B cell (primary cell): ENCODE data around the gene KCNJ1. TPM values are rescaled to one million over a fixed set of nuclear protein-coding genes. Genes with fewer than 3 reads are reported as not detected.

ENCODE experiments used
- ATAC-seq: fragments of 200-7000 bp; cut with Tn5 transposase; one replicate; pipeline ENCODE4 v1.10.0; 2021; ENCODE audit warnings: low read depth, mild to moderate bottlenecking, moderate number of reproducible peaks, moderate library complexity
- CTCF ChIA-PET: fragments of 350-600 bp; sonication (Branson Sonifier 250); formaldehyde crosslinking; loops from one replicate; lab custom pipeline; 2021; ENCODE audit warnings: antibody characterized with exemption, inconsistent platforms; lab: Charles Lee
- POLR2A ChIA-PET: fragments of 350-600 bp; sonication (Branson Sonifier 250); formaldehyde crosslinking; loops from one replicate; lab custom pipeline; 2021; ENCODE audit warnings: antibody characterized with exemption; lab: Charles Lee
- DNase-seq: peaks from one replicate; pipeline ENCODE4 v3.0.0; 2013
- H2AFZ ChIP-seq: 2 replicates; pipeline ENCODE4 v1.6.1; 2012; ENCODE audit warnings: mild to moderate bottlenecking, low read depth, low read length; ENCODE audit not compliant: insufficient read depth, poor library complexity, severe bottlenecking
- H3K27ac ChIP-seq, 2 donors: 1 replicate in 1 of 2; 2 replicates in 1 of 2; pipeline ENCODE4 v1.5.1; 2012 to 2013; ENCODE audit warnings: low read length in 2 of 2, mild to moderate bottlenecking in 2 of 2, moderate library complexity in 1 of 2
- H3K27me3 ChIP-seq, 4 experiments: fragments of 200-600 bp in 1 of 4; sonication (generic) in 1 of 4; replicated peaks in 1 of 4; 1 replicate in 2 of 4; 2 replicates in 2 of 4; pipeline versions ENCODE4 v1.6.1 to v1.7.0; 2013 to 2016; ENCODE audit warnings: low read length in 3 of 4, mild to moderate bottlenecking in 2 of 4, mixed read lengths in 1 of 4, moderate library complexity in 1 of 4; ENCODE audit not compliant: insufficient read depth in 4 of 4, control insufficient read depth in 3 of 4; ENCODE audit errors: control extremely low read depth in 1 of 4
- H3K36me3 ChIP-seq, 2 experiments: replicated peaks in 1 of 2; 1 replicate in 1 of 2; 2 replicates in 1 of 2; pipeline versions ENCODE4 v1.6.1 to v1.7.1; 2013; ENCODE audit warnings: low read length in 1 of 2; ENCODE audit not compliant: insufficient read depth in 2 of 2, control insufficient read depth in 1 of 2; ENCODE audit errors: control extremely low read depth in 1 of 2, extremely low read depth in 1 of 2
- H3K4me1 ChIP-seq, 2 donors: fragments of 200-600 bp in 1 of 2; sonication (generic) in 1 of 2; 1 replicate in 1 of 2; 2 replicates in 1 of 2; pipeline versions ENCODE4 v1.5.1 to v1.6.1; 2013 to 2017; ENCODE audit warnings: low read length in 2 of 2; ENCODE audit not compliant: control insufficient read depth in 2 of 2, insufficient read depth in 2 of 2
- H3K4me2 ChIP-seq: replicated peaks from 2 replicates; pipeline ENCODE3; 2012; ENCODE audit warnings: mild to moderate bottlenecking, low read depth, low read length; ENCODE audit not compliant: poor library complexity, severe bottlenecking
- H3K4me3 ChIP-seq, 5 experiments: fragments of 200-600 bp in 1 of 5; sonication (generic) in 1 of 5; 1 replicate in 3 of 5; 2 replicates in 2 of 5; pipeline versions ENCODE4 v1.5.1 to v1.7.0; 2011 to 2016; ENCODE audit warnings: low read length in 4 of 5, mild to moderate bottlenecking in 4 of 5, low read depth in 2 of 5, control low read depth in 1 of 5, moderate library complexity in 1 of 5; ENCODE audit not compliant: insufficient read depth in 1 of 5; ENCODE audit errors: control extremely low read depth in 1 of 5, extremely low read depth in 1 of 5
- H3K79me2 ChIP-seq: fragments of 200-600 bp; sonication (generic); one replicate; pipeline ENCODE4 v1.6.0; 2016; ENCODE audit warnings: low read length; ENCODE audit not compliant: control insufficient read depth, insufficient read depth
- H3K9ac ChIP-seq: fragments of 200-600 bp; sonication (generic); 2 replicates; pipeline ENCODE4 v1.6.1; 2017; ENCODE audit warnings: mild to moderate bottlenecking, low read length, moderate library complexity
- H3K9me3 ChIP-seq, 3 donors: one replicate each; pipeline versions ENCODE4 v1.6.1 to v1.7.1; 2013; ENCODE audit warnings: low read length in 2 of 3; ENCODE audit not compliant: control insufficient read depth in 2 of 3, insufficient read depth in 1 of 3; ENCODE audit errors: control extremely low read depth in 1 of 3
- H4K20me1 ChIP-seq: 2 replicates; pipeline ENCODE4 v1.6.0; 2012; ENCODE audit warnings: mild to moderate bottlenecking, low read length; ENCODE audit not compliant: insufficient read depth, control insufficient read depth, poor library complexity, severe bottlenecking
- H3K27ac Mint-ChIP-seq: one replicate; pipeline ENCODE4 v1.8.0; 2021; ENCODE audit warnings: mixed read lengths
- H3K27me3 Mint-ChIP-seq: one replicate; pipeline ENCODE4 v1.8.0; 2021; ENCODE audit warnings: mixed read lengths
- H3K4me1 Mint-ChIP-seq: one replicate; pipeline ENCODE4 v1.8.0; 2021; ENCODE audit warnings: mixed read lengths
- H3K4me3 Mint-ChIP-seq: one replicate; pipeline ENCODE4 v1.8.0; 2021; ENCODE audit warnings: mixed read lengths
- H3K9me3 Mint-ChIP-seq: one replicate; pipeline ENCODE4 v1.8.0; 2022; ENCODE audit warnings: mixed read lengths; ENCODE audit not compliant: insufficient read depth
- EZH2 ChIP-seq: IDR thresholded peaks from 2 replicates; pipeline ENCODE4 v1.6.1; 2012; ENCODE audit warnings: borderline replicate concordance, low read depth, mild to moderate bottlenecking, moderate library complexity, low read length; ENCODE audit not compliant: insufficient read depth, poor library complexity, severe bottlenecking
- WGBS: methylation state at CpG from one replicate; pipeline ENCODE4 v1.1.5; 2013; ENCODE audit warnings: missing lambda C conversion rate; ENCODE audit not compliant: insufficient coverage; 5-methylcytosine and 5-hydroxymethylcytosine counted together
- intact Hi-C: fragments of 100-400 bp; cut with micrococcal nuclease; formaldehyde crosslinking; loops from one replicate; pipeline ENCODE4 v1.10.0; 2022
- polyA plus RNA-seq: library from polyadenylated mRNA; depleted of rRNA; stranded (reverse); fragments of >200 nt; gene quantifications from 2 replicates; pipeline ENCODE4 v1.2.3, GENCODE V29; 2012
- total RNA-seq, 2 donors: library from RNA; stranded (reverse); fragments of 120-200 nt in 1 of 2; gene quantifications; 1 replicate in 1 of 2; 2 replicates in 1 of 2; pipeline versions ENCODE4 v1.2.3 to v1.2.4, GENCODE V29; 2013 to 2022
- TF ChIP-seq, protein P1 (sequence below): fragments of 200-600 bp; IDR thresholded peaks from one replicate; pipeline ENCODE4 v1.8.0; 2022; ENCODE audit warnings: antibody characterized with exemption, mild to moderate bottlenecking

Gene KCNJ1
- total and polyA plus RNA-seq, 2 donors (not counting 1 experiment from before 2014, with no cell fraction given): not detected

DNA sequence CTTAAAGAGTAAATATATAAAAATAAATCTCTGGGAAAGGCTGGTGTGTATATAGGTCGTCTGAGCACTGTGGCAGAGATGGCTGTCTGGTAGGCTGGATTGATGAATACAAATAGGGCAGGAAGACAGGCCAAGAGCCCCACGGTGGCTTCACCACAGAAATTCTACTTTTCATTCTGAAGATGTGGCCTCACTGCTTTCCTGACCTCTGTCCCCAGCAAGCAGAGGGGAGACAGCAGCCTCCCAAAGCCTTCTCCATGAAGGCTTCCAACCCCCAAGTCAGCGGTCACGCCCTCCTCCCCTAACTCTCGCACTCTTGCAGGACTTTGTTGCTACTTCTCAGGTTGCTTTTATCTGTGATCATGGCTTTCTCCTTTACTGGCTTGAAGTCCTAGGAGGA lies 10.6 kb upstream of the KCNJ1 start:
- no peak overlapping the region for H3K27ac ChIP-seq
- Mint-ChIP-seq H3K9me3 (no peaks in the 10 kb centered on the region), H3K4me3 (no peak overlapping the region), H3K27me3 (peaks cover 65% of the 10 kb centered on the region), H3K27ac (no peak overlapping the region), H3K4me1 (no peaks in the 10 kb centered on the region)
- no peak overlapping the region for H3K4me3 ChIP-seq
- intact Hi-C loops: no loop called here
- TF ChIP-seq, protein P1, sequence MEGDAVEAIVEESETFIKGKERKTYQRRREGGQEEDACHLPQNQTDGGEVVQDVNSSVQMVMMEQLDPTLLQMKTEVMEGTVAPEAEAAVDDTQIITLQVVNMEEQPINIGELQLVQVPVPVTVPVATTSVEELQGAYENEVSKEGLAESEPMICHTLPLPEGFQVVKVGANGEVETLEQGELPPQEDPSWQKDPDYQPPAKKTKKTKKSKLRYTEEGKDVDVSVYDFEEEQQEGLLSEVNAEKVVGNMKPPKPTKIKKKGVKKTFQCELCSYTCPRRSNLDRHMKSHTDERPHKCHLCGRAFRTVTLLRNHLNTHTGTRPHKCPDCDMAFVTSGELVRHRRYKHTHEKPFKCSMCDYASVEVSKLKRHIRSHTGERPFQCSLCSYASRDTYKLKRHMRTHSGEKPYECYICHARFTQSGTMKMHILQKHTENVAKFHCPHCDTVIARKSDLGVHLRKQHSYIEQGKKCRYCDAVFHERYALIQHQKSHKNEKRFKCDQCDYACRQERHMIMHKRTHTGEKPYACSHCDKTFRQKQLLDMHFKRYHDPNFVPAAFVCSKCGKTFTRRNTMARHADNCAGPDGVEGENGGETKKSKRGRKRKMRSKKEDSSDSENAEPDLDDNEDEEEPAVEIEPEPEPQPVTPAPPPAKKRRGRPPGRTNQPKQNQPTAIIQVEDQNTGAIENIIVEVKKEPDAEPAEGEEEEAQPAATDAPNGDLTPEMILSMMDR: no peak
- TF ChIP-seq EZH2: no peak
- no peaks in the 10 kb centered on the region for H4K20me1 ChIP-seq
- DNase-seq: no peak
- H3K79me2 ChIP-seq: no peaks in the 10 kb centered on the region
- no peaks in the 10 kb centered on the region for H3K9me3 ChIP-seq
- H3K27me3 ChIP-seq: peaks cover 0 to 22% (median 14%) of the 10 kb centered on the region in 4 experiments
- no peak overlapping the region for H2AFZ ChIP-seq
- H3K9ac ChIP-seq: no peak overlapping the region
- H3K4me1 ChIP-seq: no peaks in the 10 kb centered on the region
- ATAC-seq: no peak
- CTCF ChIA-PET: interaction anchor here (0.7 to 0.9 kb wide), 2 partner anchors 78 to 720 kb away, joined by 3 read pairs; no protein-coding TSS in a partner anchor
- POLR2A ChIA-PET: no interaction called here
- H3K36me3 ChIP-seq: no peaks in the 10 kb centered on the region
- WGBS: 63% methylated on average over 1 of the region's 5 CpGs
- no peak overlapping the region for H3K4me2 ChIP-seq

DNA sequence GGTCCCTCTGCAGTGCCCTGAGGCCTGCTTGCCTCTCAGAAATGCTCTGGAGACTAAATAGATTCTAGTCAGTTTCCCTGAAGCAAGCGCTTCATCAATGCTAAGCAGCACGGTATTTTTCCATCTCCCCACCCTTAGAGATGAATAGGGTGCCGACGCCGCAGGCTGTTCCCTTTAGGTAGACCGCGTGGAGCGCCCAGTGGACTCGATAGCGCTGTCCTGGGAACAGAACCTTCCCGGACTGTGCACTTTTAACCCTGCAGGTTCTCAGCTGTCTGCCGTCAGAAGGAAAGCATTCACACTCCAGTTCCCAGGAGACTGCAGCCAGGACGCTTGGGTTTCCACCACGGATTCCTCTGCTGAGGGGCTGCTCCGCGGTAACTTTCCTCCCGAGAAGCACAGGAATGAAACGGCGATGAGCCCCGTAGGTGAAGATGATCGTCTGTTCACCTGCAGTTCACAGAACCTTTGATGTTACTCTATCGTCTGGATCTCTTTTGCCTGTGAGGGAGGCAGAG lies 9.1 kb upstream of the KCNJ1 start:
- H4K20me1 ChIP-seq: no peaks in the 10 kb centered on the region
- no peak overlapping the region for H3K4me3 ChIP-seq
- no peak overlapping the region for H3K4me3 Mint-ChIP-seq
- no peak overlapping the region for H3K27ac ChIP-seq
- no peaks in the 10 kb centered on the region for H3K9me3 ChIP-seq
- WGBS: 95% methylated on average over 22 of the region's 22 CpGs
- no peaks in the 10 kb centered on the region for H3K36me3 ChIP-seq
- peaks cover 56% of the 10 kb centered on the region for H3K27me3 Mint-ChIP-seq
- no peak for DNase-seq
- no peaks in the 10 kb centered on the region for H3K79me2 ChIP-seq
- ATAC-seq: no peak
- TF ChIP-seq, protein P1: no peak
- TF ChIP-seq EZH2: no peak
- POLR2A ChIA-PET: no interaction called here
- no peaks in the 10 kb centered on the region for H3K4me1 ChIP-seq
- H3K9ac ChIP-seq: no peak overlapping the region
- no peak overlapping the region for H3K4me2 ChIP-seq
- CTCF ChIA-PET: interaction anchor here (0.8 to 1.9 kb wide), 2 partner anchors 9 to 719 kb away, joined by 3 to 6 read pairs; no protein-coding TSS in a partner anchor
- no peaks in the 10 kb centered on the region for H3K9me3 Mint-ChIP-seq
- no peaks in the 10 kb centered on the region for H3K4me1 Mint-ChIP-seq
- peaks cover 0 to 24% (median 5%) of the 10 kb centered on the region in 4 experiments for H3K27me3 ChIP-seq
- no peak overlapping the region for H3K27ac Mint-ChIP-seq
- intact Hi-C loops: no loop called here
- H2AFZ ChIP-seq: no peak overlapping the region
